Measurements from ENCODE around the gene PDP2. TPM values are rescaled to one million over a fixed set of nuclear protein-coding genes. Genes with fewer than 3 reads are reported as not detected.

PDP2 gene
- total RNA-seq, 6 donors from 2014 or later, result 12.3 to 24.6 (median 17.4) TPM

GRCh38 chr16:66901626-66902025 lies 21.3 kb downstream of the PDP2 start:
- no peak for ATAC-seq (ENCODE audit: low FRiP score in 2 of 2)
- H3K36me3 ChIP-seq, result no peaks in the 10 kb centered on the region
- H3K9me3 ChIP-seq, result no peaks in the 10 kb centered on the region
- H3K4me3 ChIP-seq, result no peak overlapping the region
- no peak for DNase-seq
- TF ChIP-seq POLR2AphosphoS5 (IDR thresholded peaks at IDR 0.05) (no peak), CTCF (IDR thresholded peaks at IDR 0.05) (no peak), EP300 (IDR thresholded peaks at IDR 0.05) (no peak), POLR2A (IDR thresholded peaks at IDR 0.05) (no peak)
- H3K4me1 ChIP-seq, result peaks cover 36 to 43% (median 40%) of the 10 kb centered on the region in 4 donors
- H3K27me3 ChIP-seq, result no peaks in the 10 kb centered on the region
- peak overlapping the region in 3 of 4 donors; percentile 73 to 85 (median 83) for H3K27ac ChIP-seq
- WGBS, 2 donors, result 83 to 96% methylated on average over 5 to 10 of the region's 10 CpGs

GRCh38 chr16:66902648-66903543 lies 22.6 kb downstream of the PDP2 start:
- no peaks in the 10 kb centered on the region for H3K36me3 ChIP-seq
- H3K9me3 ChIP-seq, result no peaks in the 10 kb centered on the region
- WGBS, 2 donors, result 63 to 65% methylated on average over 7 to 13 of the region's 14 CpGs
- H3K27ac ChIP-seq, result peak overlapping the region; percentile 27 to 67 (median 60)
- no peaks in the 10 kb centered on the region for H3K27me3 ChIP-seq
- peaks cover 36 to 43% (median 40%) of the 10 kb centered on the region in 4 donors for H3K4me1 ChIP-seq
- H3K4me3 ChIP-seq, result no peak overlapping the region
- ATAC-seq (ENCODE audit: low FRiP score in 2 of 2), result no peak
- no peak for DNase-seq
- TF ChIP-seq EP300 (IDR thresholded peaks at IDR 0.05), result peak in 1 of 4 donors; percentile 27
- TF ChIP-seq POLR2AphosphoS5 (IDR thresholded peaks at IDR 0.05), result no peak

GRCh38 chr16:66903544-66904427 lies 23.5 kb downstream of the PDP2 start:
- TF ChIP-seq POLR2AphosphoS5 (IDR thresholded peaks at IDR 0.05), result no peak
- TF ChIP-seq POLR2A (IDR thresholded peaks at IDR 0.05), result no peak
- no peak for TF ChIP-seq EP300 (IDR thresholded peaks at IDR 0.05)
- TF ChIP-seq CTCF (IDR thresholded peaks at IDR 0.05), result no peak
- no peak overlapping the region for H3K4me3 ChIP-seq
- 77 to 83% methylated on average over 6 to 11 of the region's 11 CpGs for WGBS, 2 donors
- DNase-seq (no peak), ATAC-seq (ENCODE audit: low FRiP score in 2 of 2) (no peak)
- no peaks in the 10 kb centered on the region for H3K36me3 ChIP-seq
- H3K9me3 ChIP-seq, result no peaks in the 10 kb centered on the region
- no peaks in the 10 kb centered on the region for H3K27me3 ChIP-seq
- H3K27ac ChIP-seq, result peak overlapping the region; percentile 27 to 67 (median 60)
- H3K4me1 ChIP-seq, result peaks cover 36 to 39% (median 38%) of the 10 kb centered on the region in 4 donors

- peaks cover 31 to 35% (median 32%) of the 10 kb centered on the region in 4 donors for H3K4me1 ChIP-seq
- no peaks in the 10 kb centered on the region for H3K27me3 ChIP-seq
- no peak for DNase-seq
- no peak overlapping the region for H3K4me3 ChIP-seq
- H3K9me3 ChIP-seq, result no peaks in the 10 kb centered on the region
- H3K36me3 ChIP-seq, result no peaks in the 10 kb centered on the region
- TF ChIP-seq EP300 (IDR thresholded peaks at IDR 0.05) (no peak), POLR2A (IDR thresholded peaks at IDR 0.05) (no peak), POLR2AphosphoS5 (IDR thresholded peaks at IDR 0.05) (no peak), CTCF (IDR thresholded peaks at IDR 0.05) (no peak)
- ATAC-seq (ENCODE audit: low FRiP score in 2 of 2), result no peak
- peak overlapping the region; percentile 27 to 67 (median 60) for H3K27ac ChIP-seq
- 92 to 98% methylated on average over 12 to 13 of the region's 13 CpGs for WGBS, 2 donors
Observed at GRCh38 chr16:66904428-66904845, 24.1 kb downstream of the PDP2 start.
